GM23338 (cell line): ENCODE data around the gene MPPED2. TPM values are rescaled to one million over a fixed set of nuclear protein-coding genes. Genes with fewer than 3 reads are reported as not detected.

Experiments
- ATAC-seq: fragments of 200-7000 bp; cut with Tn5 transposase; 3 replicates; pipeline ENCODE4 v1.9.1; 2020
- DNase-seq: peaks from one replicate; pipeline ENCODE4 v3.0.0-alpha.2; 2015; ENCODE audit warnings: low spot score
- H2AFZ ChIP-seq: fragments of 200-600 bp; sonication (generic); 2 replicates; pipeline ENCODE4 v1.8.0; 2016; ENCODE audit warnings: antibody characterized with exemption, mild to moderate bottlenecking, moderate library complexity
- H3F3A ChIP-seq: fragments of 200-600 bp; sonication (generic); replicated peaks from 2 replicates; pipeline ENCODE4 v1.8.0; 2017; ENCODE audit warnings: antibody characterized with exemption, mixed run types, low read depth
- H3K27ac ChIP-seq: fragments of 200-600 bp; sonication (generic); 2 replicates; pipeline ENCODE4 v1.6.1; 2016; ENCODE audit warnings: low read depth
- H3K27me3 ChIP-seq: fragments of 200-600 bp; sonication (generic); 2 replicates; pipeline ENCODE4 v1.8.0; 2016; ENCODE audit warnings: mild to moderate bottlenecking, mixed run types, moderate library complexity; ENCODE audit not compliant: insufficient read depth
- H3K36me3 ChIP-seq: fragments of 200-600 bp; sonication (generic); 2 replicates; pipeline ENCODE4 v1.8.0; 2016; ENCODE audit warnings: mild to moderate bottlenecking; ENCODE audit not compliant: insufficient read depth
- H3K4me1 ChIP-seq: fragments of 200-600 bp; sonication (generic); 2 replicates; pipeline ENCODE4 v1.8.0; 2016; ENCODE audit warnings: mild to moderate bottlenecking, moderate library complexity; ENCODE audit not compliant: insufficient read depth
- H3K4me2 ChIP-seq: fragments of 200-600 bp; sonication (generic); 2 replicates; pipeline ENCODE4 v1.7.1; 2017; ENCODE audit warnings: mixed run types
- H3K4me3 ChIP-seq: fragments of 200-600 bp; sonication (generic); 2 replicates; pipeline ENCODE4 v1.6.1; 2016; ENCODE audit warnings: mixed run types
- H3K79me2 ChIP-seq: fragments of 200-600 bp; sonication (generic); replicated peaks from 2 replicates; pipeline ENCODE4 v1.8.0; 2017; ENCODE audit warnings: mild to moderate bottlenecking; ENCODE audit not compliant: insufficient read depth
- H3K9me2 ChIP-seq: fragments of 200-600 bp; sonication (generic); 2 replicates; pipeline ENCODE4 v1.8.0; 2017; ENCODE audit not compliant: insufficient read depth
- H4K20me1 ChIP-seq: fragments of 200-600 bp; sonication (generic); replicated peaks from 2 replicates; pipeline ENCODE4 v1.8.0; 2017; ENCODE audit warnings: mild to moderate bottlenecking; ENCODE audit not compliant: insufficient read depth
- H3K27ac Mint-ChIP-seq: 2 replicates; pipeline ENCODE4 v1.8.0; 2020; ENCODE audit warnings: inconsistent platforms, mild to moderate bottlenecking, moderate library complexity, mixed read lengths
- H3K27me3 Mint-ChIP-seq: 3 replicates; pipeline ENCODE4 v1.8.0; 2022; ENCODE audit warnings: low read depth, mild to moderate bottlenecking, moderate library complexity, mixed read lengths, inconsistent platforms; ENCODE audit not compliant: insufficient read depth, poor library complexity
- H3K36me3 Mint-ChIP-seq: 3 replicates; pipeline ENCODE4 v1.8.0; 2021; ENCODE audit warnings: low read depth, mild to moderate bottlenecking, inconsistent platforms, moderate library complexity, mixed read lengths
- H3K4me1 Mint-ChIP-seq: 3 replicates; pipeline ENCODE4 v1.8.0; 2020; ENCODE audit warnings: mild to moderate bottlenecking, inconsistent platforms, mixed read lengths
- H3K4me3 Mint-ChIP-seq: 3 replicates; pipeline ENCODE4 v1.8.0; 2021; ENCODE audit warnings: moderate library complexity, mild to moderate bottlenecking, inconsistent platforms, mixed read lengths
- H3K9me3 Mint-ChIP-seq: 3 replicates; pipeline ENCODE4 v1.8.0; 2020; ENCODE audit warnings: moderate library complexity, mild to moderate bottlenecking, inconsistent platforms, mixed read lengths
- CTCF ChIP-seq, 2 experiments: fragments of 200-600 bp in 1 of 2; sonication (generic) in 1 of 2; conservative IDR thresholded peaks; 2 replicates each; pipeline versions ENCODE4 v1.5.1 to v1.6.1; 2016 to 2017; ENCODE audit warnings: antibody characterized with exemption in 2 of 2, low read depth in 2 of 2, mild to moderate bottlenecking in 2 of 2, moderate library complexity in 1 of 2
- ETS1 ChIP-seq: IDR thresholded peaks from 2 replicates; pipeline ENCODE4 v1.6.1; 2016; ENCODE audit warnings: antibody characterized with exemption
- EZH2phosphoT487 ChIP-seq: fragments of 200-600 bp; sonication (generic); IDR thresholded peaks from one replicate; pipeline ENCODE4 v1.8.1; 2018; ENCODE audit warnings: antibody characterized with exemption; ENCODE audit not compliant: unreplicated experiment
- NANOG ChIP-seq: IDR thresholded peaks from 2 replicates; pipeline ENCODE4 v1.6.1; 2016; ENCODE audit warnings: antibody characterized with exemption, borderline replicate concordance
- REST ChIP-seq: IDR thresholded peaks from one replicate; pipeline ENCODE4 v1.6.1; 2018; ENCODE audit warnings: antibody characterized with exemption; ENCODE audit not compliant: unreplicated experiment
- STAT1 ChIP-seq: IDR thresholded peaks from one replicate; pipeline ENCODE4 v1.6.1; 2016; ENCODE audit warnings: antibody characterized with exemption; ENCODE audit not compliant: unreplicated experiment
- ZNF114 ChIP-seq: fragments of 250-450 bp; sonication (Bioruptor Pico); IDR thresholded peaks from 2 replicates; pipeline ENCODE4 v1.5.0; 2020; ENCODE audit warnings: mild to moderate bottlenecking, moderate library complexity
- polyA plus RNA-seq: library from polyadenylated mRNA; unstranded; fragments of >200 nt; fragmentation: Nextera tagmentation; extraction: Ambion mirVana; gene quantifications from 2 replicates; pipeline ENCODE4 v1.2.1, GENCODE V29; 2016
- total RNA-seq: library from RNA; depleted of rRNA; stranded (reverse); fragments of >200 nt; shearing (Covaris generic); gene quantifications from 2 replicates; pipeline ENCODE4 v1.2.3, GENCODE V29; 2014

MPPED2 gene
- total and polyA plus RNA-seq, 2 experiments from 2014 or later, result 4.4 to 6.8 TPM

GRCh38 chr11:30594646-30595411, 8.7 kb upstream of the MPPED2 start:
- Histone ChIP-seq H2AFZ (peak overlapping the region; percentile 40; the same call in 1 of the 2 replicates), H3K9me2 (no peaks in the 10 kb centered on the region), H3K36me3 (no peaks in the 10 kb centered on the region), H3K4me1 (peaks cover 4% of the 10 kb centered on the region; the same call in 1 of the 2 replicates), H3K79me2 (no peaks in the 10 kb centered on the region), H3K4me2 (no peak overlapping the region), H3F3A (no peaks in the 10 kb centered on the region), H4K20me1 (no peaks in the 10 kb centered on the region), H3K4me3 (no peak overlapping the region), H3K27ac (no peak overlapping the region), H3K27me3 (no peaks in the 10 kb centered on the region)
- H3K36me3 Mint-ChIP-seq, result no peaks in the 10 kb centered on the region
- DNase-seq (no peak), ATAC-seq (peak; percentile 39; the same call in 1 of the 3 replicates)
- H3K4me1 Mint-ChIP-seq, result peaks cover 19% of the 10 kb centered on the region
- no peak overlapping the region for H3K4me3 Mint-ChIP-seq
- no peak for TF ChIP-seq REST
- no peaks in the 10 kb centered on the region for H3K9me3 Mint-ChIP-seq
- peaks cover 3% of the 10 kb centered on the region for H3K27me3 Mint-ChIP-seq
- H3K27ac Mint-ChIP-seq, result no peak overlapping the region

- Histone ChIP-seq H3K4me3 (peak overlapping the region; percentile 89), H2AFZ (peak overlapping the region; percentile 98), H3K36me3 (no peaks in the 10 kb centered on the region), H4K20me1 (no peaks in the 10 kb centered on the region), H3K27ac (no peak overlapping the region), H3K79me2 (peaks cover 17% of the 10 kb centered on the region), H3K9me2 (no peaks in the 10 kb centered on the region), H3K4me1 (peaks cover 24% of the 10 kb centered on the region), H3F3A (no peaks in the 10 kb centered on the region), H3K4me2 (peak overlapping the region; percentile 99), H3K27me3 (peaks cover 52% of the 10 kb centered on the region)
- Mint-ChIP-seq H3K36me3 (no peaks in the 10 kb centered on the region; the same call in 2 of the 3 replicates), H3K9me3 (peaks cover 3% of the 10 kb centered on the region; the same call in 1 of the 3 replicates), H3K27ac (no peak overlapping the region), H3K4me1 (peaks cover 31% of the 10 kb centered on the region), H3K4me3 (peak overlapping the region; percentile 78), H3K27me3 (peaks cover 34% of the 10 kb centered on the region)
- DNase-seq (no peak), ATAC-seq (no peak)
- no peak for TF ChIP-seq NANOG
- no peak for TF ChIP-seq CTCF (conservative IDR thresholded peaks at IDR 0.05; ENCODE audit: low read depth in 2 of 2)
- TF ChIP-seq ZNF114 (CRISPR knock-in tag), result no peak
- no peak for TF ChIP-seq EZH2phosphoT487
- no peak for TF ChIP-seq STAT1
- no peak for TF ChIP-seq REST
- TF ChIP-seq ETS1, result no peak
Observed at GRCh38 chr11:30587269-30587812, 1.2 kb upstream of the MPPED2 start.
